Thyroid gland (tissue), 4 donors: Measurements from ENCODE around the gene TAX1BP3. TPM values are rescaled to one million over a fixed set of nuclear protein-coding genes. Genes with fewer than 3 reads are reported as not detected.
"Not testable (repeated sequence)": the region's sequence is repeated elsewhere in the genome, so short reads cannot be mapped to it uniquely, and the experiment has no call there.

ENCODE experiments used
- DNase-seq, 2 donors: peaks; one replicate each; pipeline ENCODE4 v3.0.0-alpha.2; 2019
- H3K27ac ChIP-seq, 3 donors: fragments of 200-600 bp; sonication (generic); 1 replicate in 2 of 3; 2 replicates in 1 of 3; pipeline ENCODE4 v1.5.1; 2016 to 2019; ENCODE audit warnings: mild to moderate bottlenecking in 1 of 3, moderate library complexity in 1 of 3
- H3K27me3 ChIP-seq: fragments of 200-600 bp; sonication (generic); one replicate; pipeline ENCODE4 v1.5.1; 2019
- H3K36me3 ChIP-seq, 2 donors: fragments of 200-600 bp; sonication (generic); one replicate each; pipeline ENCODE4 v1.5.1; 2016 to 2019
- H3K4me1 ChIP-seq, 2 donors: fragments of 200-600 bp; sonication (generic); one replicate each; pipeline ENCODE4 v1.5.1; 2017 to 2019
- H3K4me3 ChIP-seq, 3 donors: fragments of 200-600 bp; sonication (generic); replicated peaks in 1 of 3; 1 replicate in 2 of 3; 2 replicates in 1 of 3; pipeline ENCODE4 v1.5.1; 2016; ENCODE audit warnings: mild to moderate bottlenecking in 1 of 3
- H3K9me3 ChIP-seq: fragments of 200-600 bp; sonication (generic); one replicate; pipeline ENCODE4 v1.5.1; 2017
- POLR2A ChIP-seq, 2 donors: fragments of 450-650 bp; IDR thresholded peaks; one replicate each; pipeline ENCODE4 v1.6.1; 2017; ENCODE audit warnings: antibody characterized with exemption in 2 of 2, mild to moderate bottlenecking in 2 of 2, moderate library complexity in 1 of 2
- WGBS, 2 donors: methylation state at CpG; one replicate each; pipeline ENCODE4 v1.1.5; 2017; 5-methylcytosine and 5-hydroxymethylcytosine counted together
- intact Hi-C: fragments of 100-400 bp; cut with DNase I; formaldehyde crosslinking; loops from one replicate; pipeline ENCODE4 v1.15.1; 2023
- total RNA-seq, 4 donors: library from RNA; depleted of rRNA; stranded (reverse); fragments of >200 nt; gene quantifications; one replicate each; pipeline ENCODE4 v1.2.3, GENCODE V29; 2016
- TF ChIP-seq, protein P1 (sequence below), 6 experiments: fragments of 200-600 bp in 3 of 6; fragments of 450-650 bp in 3 of 6; sonication (generic) in 3 of 6; IDR thresholded peaks; one replicate each; pipeline ENCODE4 v1.5.1; 2016 to 2019; ENCODE audit warnings: antibody characterized with exemption in 6 of 6, mild to moderate bottlenecking in 2 of 6, inconsistent platforms in 1 of 6, moderate library complexity in 1 of 6

TAX1BP3 gene
- total RNA-seq, 4 donors from 2014 or later, result 62.9 to 151 (median 120) TPM

DNA sequence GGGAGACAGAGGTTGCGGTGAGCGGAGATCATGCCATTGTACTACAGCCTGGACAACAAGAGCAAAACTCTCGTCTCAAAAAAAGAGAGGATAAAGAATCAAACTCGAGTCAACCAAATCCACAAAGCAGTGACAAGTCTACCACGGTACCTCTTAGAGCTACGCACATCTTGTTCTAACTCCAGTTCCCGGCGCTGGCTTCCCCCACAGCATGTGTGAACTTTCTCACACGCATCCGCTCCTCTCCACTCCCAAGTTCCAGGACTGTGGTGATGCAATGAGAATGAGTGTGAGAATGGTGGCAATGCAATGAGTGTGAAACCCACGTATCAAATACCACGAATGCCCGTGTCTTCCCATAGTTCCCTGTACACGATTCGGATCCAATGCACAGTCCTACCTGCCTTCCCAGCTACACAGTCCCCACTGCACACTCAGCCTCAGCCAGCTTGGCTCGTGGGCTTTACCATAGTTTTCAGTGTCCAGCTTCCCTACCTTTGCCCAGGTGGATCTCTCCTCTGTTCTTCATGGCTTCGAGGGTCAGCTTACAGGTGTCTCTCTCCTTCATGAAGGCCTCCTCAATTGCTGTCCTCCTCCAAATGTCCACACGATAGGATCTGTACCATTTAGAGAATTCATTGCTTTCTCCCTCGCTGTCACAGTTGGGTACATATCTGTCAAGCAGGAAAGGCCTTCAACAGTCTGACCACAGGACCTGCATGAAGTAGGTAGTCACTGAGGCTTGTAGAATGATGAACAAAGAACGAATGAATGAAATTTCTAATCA lies 36.7 kb upstream of the TAX1BP3 start:
- H3K4me1 ChIP-seq, result no peaks in the 10 kb centered on the region
- no peaks in the 10 kb centered on the region for H3K9me3 ChIP-seq
- no peak overlapping the region for H3K27ac ChIP-seq
- no peak for TF ChIP-seq POLR2A (IDR thresholded peaks at IDR 0.05)
- TF ChIP-seq, protein P1, sequence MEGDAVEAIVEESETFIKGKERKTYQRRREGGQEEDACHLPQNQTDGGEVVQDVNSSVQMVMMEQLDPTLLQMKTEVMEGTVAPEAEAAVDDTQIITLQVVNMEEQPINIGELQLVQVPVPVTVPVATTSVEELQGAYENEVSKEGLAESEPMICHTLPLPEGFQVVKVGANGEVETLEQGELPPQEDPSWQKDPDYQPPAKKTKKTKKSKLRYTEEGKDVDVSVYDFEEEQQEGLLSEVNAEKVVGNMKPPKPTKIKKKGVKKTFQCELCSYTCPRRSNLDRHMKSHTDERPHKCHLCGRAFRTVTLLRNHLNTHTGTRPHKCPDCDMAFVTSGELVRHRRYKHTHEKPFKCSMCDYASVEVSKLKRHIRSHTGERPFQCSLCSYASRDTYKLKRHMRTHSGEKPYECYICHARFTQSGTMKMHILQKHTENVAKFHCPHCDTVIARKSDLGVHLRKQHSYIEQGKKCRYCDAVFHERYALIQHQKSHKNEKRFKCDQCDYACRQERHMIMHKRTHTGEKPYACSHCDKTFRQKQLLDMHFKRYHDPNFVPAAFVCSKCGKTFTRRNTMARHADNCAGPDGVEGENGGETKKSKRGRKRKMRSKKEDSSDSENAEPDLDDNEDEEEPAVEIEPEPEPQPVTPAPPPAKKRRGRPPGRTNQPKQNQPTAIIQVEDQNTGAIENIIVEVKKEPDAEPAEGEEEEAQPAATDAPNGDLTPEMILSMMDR (IDR thresholded peaks at IDR 0.05), result no peak
- DNase-seq, result no peak
- H3K36me3 ChIP-seq, result no peaks in the 10 kb centered on the region
- intact Hi-C loops, result no loop called here
- no peaks in the 10 kb centered on the region for H3K27me3 ChIP-seq
- H3K4me3 ChIP-seq, result no peak overlapping the region
- 82 to 84% methylated on average over 20 of the region's 20 CpGs for WGBS, 2 donors

DNA sequence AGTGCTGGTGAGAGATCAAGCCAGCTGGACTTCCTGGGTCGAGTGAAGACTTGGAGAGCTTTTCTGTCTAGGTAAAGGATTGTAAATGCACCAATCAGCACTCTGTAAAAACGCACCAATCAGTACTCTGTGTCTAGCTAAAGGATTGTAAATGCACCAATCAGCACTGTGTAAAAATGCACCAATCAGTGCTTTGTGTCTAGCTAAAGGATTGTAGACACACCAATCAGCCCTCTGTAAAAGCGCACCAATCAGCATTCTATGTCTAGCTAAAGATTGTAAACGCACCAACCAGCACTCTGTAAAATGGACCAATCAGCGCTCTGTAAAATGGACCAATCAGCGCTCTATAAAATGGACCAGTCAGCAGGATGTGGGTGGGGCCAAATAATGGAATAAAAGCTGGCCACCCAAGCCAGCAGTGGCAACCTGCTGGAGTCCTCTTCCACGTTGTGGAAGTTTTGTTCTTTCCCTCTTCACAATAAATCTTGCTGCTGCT lies 33.7 kb upstream of the TAX1BP3 start:
- DNase-seq, H3K4me1 ChIP-seq, H3K36me3 ChIP-seq, H3K27ac ChIP-seq, H3K4me3 ChIP-seq, intact Hi-C loops, H3K27me3 ChIP-seq, H3K9me3 ChIP-seq: not testable (repeated sequence)
- 79 to 93% methylated on average over 6 to 7 of the region's 7 CpGs for WGBS, 2 donors

GRCh38 chr17:3699951-3700350 lies 31.6 kb upstream of the TAX1BP3 start:
- Histone ChIP-seq H3K4me1 (peaks cover 7 to 13% of the 10 kb centered on the region in 2 donors), H3K9me3 (no peaks in the 10 kb centered on the region), H3K36me3 (no peaks in the 10 kb centered on the region), H3K27ac (no peak overlapping the region), H3K4me3 (no peak overlapping the region), H3K27me3 (peaks cover under 1% of the 10 kb centered on the region)
- intact Hi-C loops, result no loop called here
- no peak for TF ChIP-seq POLR2A (IDR thresholded peaks at IDR 0.05)
- TF ChIP-seq, protein P1 (IDR thresholded peaks at IDR 0.05), result no peak
- no peak for DNase-seq
- 88 to 92% methylated on average over 4 of the region's 4 CpGs for WGBS, 2 donors

- no peak for DNase-seq
- peaks cover 7 to 14% of the 10 kb centered on the region in 2 donors for H3K4me1 ChIP-seq
- WGBS, 2 donors, result 67 to 72% methylated on average over 4 of the region's 4 CpGs
- peaks cover 3% of the 10 kb centered on the region for H3K27me3 ChIP-seq
- no peaks in the 10 kb centered on the region for H3K36me3 ChIP-seq
- no peak overlapping the region for H3K4me3 ChIP-seq
- TF ChIP-seq, protein P1 (IDR thresholded peaks at IDR 0.05), result no peak
- no peak for TF ChIP-seq POLR2A (IDR thresholded peaks at IDR 0.05)
- H3K27ac ChIP-seq, result no peak overlapping the region
- H3K9me3 ChIP-seq, result no peaks in the 10 kb centered on the region
- intact Hi-C loops, result no loop called here
Measured at GRCh38 chr17:3698139-3698538, 29.8 kb upstream of the TAX1BP3 start.

- DNase-seq, result no peak
- Histone ChIP-seq H3K9me3 (no peaks in the 10 kb centered on the region), H3K27me3 (peaks cover 3% of the 10 kb centered on the region), H3K4me3 (no peak overlapping the region), H3K36me3 (no peaks in the 10 kb centered on the region), H3K4me1 (peaks cover 7 to 14% of the 10 kb centered on the region in 2 donors), H3K27ac (no peak overlapping the region)
- TF ChIP-seq, protein P1 (IDR thresholded peaks at IDR 0.05), result no peak
- no peak for TF ChIP-seq POLR2A (IDR thresholded peaks at IDR 0.05)
- intact Hi-C loops, result no loop called here
- WGBS, 2 donors, result 43 to 50% methylated on average over 9 to 11 of the region's 12 CpGs
Measured at GRCh38 chr17:3697103-3697476, 28.7 kb upstream of the TAX1BP3 start.
